ENCODE results near the gene SPOCK1. TPM values are rescaled to one million over a fixed set of nuclear protein-coding genes. Genes with fewer than 3 reads are reported as not detected.

Gene SPOCK1
- total and polyA plus RNA-seq, 2 of the 13 experiments (the other 11 are each of a cell fraction or from before 2014, with no cell fraction given) = 0.18 to 0.29 TPM

- no peak for FAIRE-seq
- no peak overlapping the region for H2AFZ ChIP-seq (ENCODE audit: low read length)
- BruUV-seq (replicated peaks) = no TSS peak
- TF ChIP-seq STAT6 (CRISPR knock-in tag; IDR thresholded peaks at IDR 0.05; ENCODE audit: borderline replicate concordance) (no peak), ARHGAP35 (CRISPR knock-in tag; IDR thresholded peaks at IDR 0.05; ENCODE audit: borderline replicate concordance) (no peak), ZBTB38 (CRISPR knock-in tag; IDR thresholded peaks at IDR 0.05) (no peak), NR3C1 (CRISPR knock-in tag; IDR thresholded peaks at IDR 0.05) (no peak), JUNB (CRISPR knock-in tag; IDR thresholded peaks at IDR 0.05; ENCODE audit: borderline replicate concordance) (no peak), ZNF644 (CRISPR knock-in tag; IDR thresholded peaks at IDR 0.05; ENCODE audit: low read depth) (no peak), PAWR (CRISPR knock-in tag; IDR thresholded peaks at IDR 0.05; ENCODE audit: borderline replicate concordance) (no peak), CHD2 (IDR thresholded peaks at IDR 0.05; ENCODE audit: low read depth, low read length) (no peak), ZNF441 (CRISPR knock-in tag; IDR thresholded peaks at IDR 0.05; ENCODE audit: borderline replicate concordance) (no peak), SOX5 (CRISPR knock-in tag; IDR thresholded peaks at IDR 0.05; ENCODE audit: borderline replicate concordance) (no peak), MAFK (conservative IDR thresholded peaks at IDR 0.05 in 1 of 2, IDR thresholded peaks at IDR 0.05 in 1 of 2; ENCODE audit: low read length in 2 of 2) (no peak)
- TF ChIP-seq, protein P1, sequence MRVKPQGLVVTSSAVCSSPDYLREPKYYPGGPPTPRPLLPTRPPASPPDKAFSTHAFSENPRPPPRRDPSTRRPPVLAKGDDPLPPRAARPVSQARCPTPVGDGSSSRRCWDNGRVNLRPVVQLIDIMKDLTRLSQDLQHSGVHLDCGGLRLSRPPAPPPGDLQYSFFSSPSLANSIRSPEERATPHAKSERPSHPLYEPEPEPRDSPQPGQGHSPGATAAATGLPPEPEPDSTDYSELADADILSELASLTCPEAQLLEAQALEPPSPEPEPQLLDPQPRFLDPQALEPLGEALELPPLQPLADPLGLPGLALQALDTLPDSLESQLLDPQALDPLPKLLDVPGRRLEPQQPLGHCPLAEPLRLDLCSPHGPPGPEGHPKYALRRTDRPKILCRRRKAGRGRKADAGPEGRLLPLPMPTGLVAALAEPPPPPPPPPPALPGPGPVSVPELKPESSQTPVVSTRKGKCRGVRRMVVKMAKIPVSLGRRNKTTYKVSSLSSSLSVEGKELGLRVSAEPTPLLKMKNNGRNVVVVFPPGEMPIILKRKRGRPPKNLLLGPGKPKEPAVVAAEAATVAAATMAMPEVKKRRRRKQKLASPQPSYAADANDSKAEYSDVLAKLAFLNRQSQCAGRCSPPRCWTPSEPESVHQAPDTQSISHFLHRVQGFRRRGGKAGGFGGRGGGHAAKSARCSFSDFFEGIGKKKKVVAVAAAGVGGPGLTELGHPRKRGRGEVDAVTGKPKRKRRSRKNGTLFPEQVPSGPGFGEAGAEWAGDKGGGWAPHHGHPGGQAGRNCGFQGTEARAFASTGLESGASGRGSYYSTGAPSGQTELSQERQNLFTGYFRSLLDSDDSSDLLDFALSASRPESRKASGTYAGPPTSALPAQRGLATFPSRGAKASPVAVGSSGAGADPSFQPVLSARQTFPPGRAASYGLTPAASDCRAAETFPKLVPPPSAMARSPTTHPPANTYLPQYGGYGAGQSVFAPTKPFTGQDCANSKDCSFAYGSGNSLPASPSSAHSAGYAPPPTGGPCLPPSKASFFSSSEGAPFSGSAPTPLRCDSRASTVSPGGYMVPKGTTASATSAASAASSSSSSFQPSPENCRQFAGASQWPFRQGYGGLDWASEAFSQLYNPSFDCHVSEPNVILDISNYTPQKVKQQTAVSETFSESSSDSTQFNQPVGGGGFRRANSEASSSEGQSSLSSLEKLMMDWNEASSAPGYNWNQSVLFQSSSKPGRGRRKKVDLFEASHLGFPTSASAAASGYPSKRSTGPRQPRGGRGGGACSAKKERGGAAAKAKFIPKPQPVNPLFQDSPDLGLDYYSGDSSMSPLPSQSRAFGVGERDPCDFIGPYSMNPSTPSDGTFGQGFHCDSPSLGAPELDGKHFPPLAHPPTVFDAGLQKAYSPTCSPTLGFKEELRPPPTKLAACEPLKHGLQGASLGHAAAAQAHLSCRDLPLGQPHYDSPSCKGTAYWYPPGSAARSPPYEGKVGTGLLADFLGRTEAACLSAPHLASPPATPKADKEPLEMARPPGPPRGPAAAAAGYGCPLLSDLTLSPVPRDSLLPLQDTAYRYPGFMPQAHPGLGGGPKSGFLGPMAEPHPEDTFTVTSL (CRISPR knock-in tag; IDR thresholded peaks at IDR 0.05; ENCODE audit: borderline replicate concordance) = no peak
Observed at GRCh38 chr5:137206030-137206715, 293.0 kb downstream of the SPOCK1 start.

More at GRCh38 chr5:137206030-137206715, 293.0 kb downstream of the SPOCK1 start:
- ChIA-PET CTCF (ENCODE audit: low intra/inter-chr PET ratio, low total read pairs) (no interaction called here), POLR2A (no interaction called here)
- intact Hi-C loops (cut with micrococcal nuclease; ENCODE audit: unreplicated experiment) (no loop called here), in situ Hi-C loops (cut with HindIII; ENCODE audit: extremely low pct_ligation_motif_present, low pct_unique_long_range_greater_than_20kb) (no loop called here)
- Histone ChIP-seq H3K4me3 (replicated peaks in 1 of 3; ENCODE audit: insufficient read depth in 1 of 3, low read depth in 2 of 3, low read length in 3 of 3) (no peak overlapping the region), H4K20me1 (ENCODE audit: insufficient read depth, low read length) (no peaks in the 10 kb centered on the region), H3K4me2 (ENCODE audit: low read depth, low read length) (no peak overlapping the region), H3K9me3 (ENCODE audit: low read length) (no peaks in the 10 kb centered on the region), H3K4me1 (ENCODE audit: insufficient read depth, low read length) (no peaks in the 10 kb centered on the region), H3K36me3 (replicated peaks in 1 of 2; ENCODE audit: control insufficient read depth in 1 of 2, insufficient read depth in 2 of 2, low read length in 2 of 2) (no peaks in the 10 kb centered on the region), H3K27ac (ENCODE audit: extremely low read length, insufficient read depth, low read length) (no peak overlapping the region), H3K9ac (ENCODE audit: insufficient read depth, low read depth, low read length) (no peak overlapping the region), H3K79me2 (ENCODE audit: insufficient read depth, low read length) (no peaks in the 10 kb centered on the region), H3K27me3 (ENCODE audit: control insufficient read depth in 1 of 2, insufficient read depth in 2 of 2, low read length in 2 of 2) (no peaks in the 10 kb centered on the region)
- 16% methylated on average over 6 of the region's 6 CpGs for WGBS (ENCODE audit: low lambda C conversion rate)
- DNase-seq (ENCODE audit: low spot score) (no peak), ATAC-seq (no peak)
